PC-9 (cell line): ENCODE data around the gene TTC28.

Experiments
- CTCF ChIP-seq: fragments of 200-600 bp; sonication (generic); conservative IDR thresholded peaks from 2 replicates; pipeline ENCODE4 v1.6.1; 2017; ENCODE audit warnings: mixed run types, antibody characterized with exemption, mild to moderate bottlenecking, moderate library complexity
- EZH2 ChIP-seq: fragments of 200-600 bp; sonication (generic); IDR thresholded peaks from 2 replicates; pipeline ENCODE4 v1.8.0; 2017; ENCODE audit warnings: antibody characterized with exemption, low read depth

DNA sequence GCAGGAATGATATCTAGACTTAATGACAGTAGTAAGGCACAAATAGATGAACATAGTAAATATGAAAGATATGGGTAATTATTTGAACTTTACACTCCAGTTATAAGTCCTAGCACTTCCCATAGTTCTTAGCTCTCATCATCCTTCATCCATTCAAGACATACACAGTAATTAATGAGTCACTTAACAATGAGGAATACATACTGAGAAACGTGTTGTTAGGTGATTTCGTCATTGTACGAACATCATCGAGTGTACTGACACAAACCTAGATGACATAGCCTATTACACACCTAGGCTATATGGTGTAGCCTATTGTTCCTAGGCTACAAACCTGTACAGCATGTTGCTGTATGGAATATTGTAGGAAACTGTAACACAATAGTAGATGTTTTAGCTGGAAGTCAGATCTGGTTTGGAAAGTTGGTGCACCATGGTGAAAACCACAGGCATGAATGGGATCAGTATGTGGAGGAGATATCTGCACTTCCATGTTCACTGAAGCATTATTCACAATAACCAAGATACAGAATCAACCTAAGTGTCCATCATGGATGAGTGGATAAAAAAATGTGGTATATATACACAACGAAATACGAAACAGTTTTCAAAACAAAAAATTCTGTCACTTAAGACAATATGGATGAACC is 530.7 kb downstream of the TTC28 start:
- TF ChIP-seq EZH2 (no peak), CTCF (no peak)
